H9 (cell line): Measurements from ENCODE around the gene TBC1D19. TPM values are rescaled to one million over a fixed set of nuclear protein-coding genes. Genes with fewer than 3 reads are reported as not detected.

Experiments used
- DNase-seq: peaks from one replicate; pipeline ENCODE4 v3.0.0-alpha.2; 2017
- H2AFZ ChIP-seq: one replicate; pipeline ENCODE4 v1.6.1; 2013; ENCODE audit warnings: mild to moderate bottlenecking, low read length, control low read depth, moderate library complexity
- H2AK5ac ChIP-seq: 2 replicates; pipeline ENCODE4 v1.6.1; 2013; ENCODE audit warnings: low read length, control low read depth, mixed read lengths; ENCODE audit not compliant: insufficient read length
- H2BK120ac ChIP-seq: one replicate; pipeline ENCODE4 v1.6.1; 2013; ENCODE audit warnings: low read depth, mild to moderate bottlenecking, low read length, control low read depth, inconsistent platforms; ENCODE audit not compliant: poor library complexity, severe bottlenecking
- H2BK12ac ChIP-seq: 2 replicates; pipeline ENCODE4 v1.6.1; 2013; ENCODE audit warnings: low read length, control low read depth, mixed read lengths, low read depth; ENCODE audit not compliant: insufficient read length
- H2BK15ac ChIP-seq: 2 replicates; pipeline ENCODE4 v1.6.1; 2013; ENCODE audit warnings: low read depth, low read length, control low read depth
- H2BK20ac ChIP-seq: one replicate; pipeline ENCODE4 v1.6.1; 2013; ENCODE audit warnings: low read depth, mild to moderate bottlenecking, low read length, control low read depth, inconsistent platforms; ENCODE audit not compliant: poor library complexity, severe bottlenecking
- H2BK5ac ChIP-seq: 2 replicates; pipeline ENCODE4 v1.6.1; 2013; ENCODE audit warnings: low read length, control low read depth, mixed read lengths; ENCODE audit not compliant: insufficient read length
- H3K14ac ChIP-seq: 2 replicates; pipeline ENCODE4 v1.6.1; 2013; ENCODE audit warnings: low read length, control low read depth; ENCODE audit not compliant: insufficient read depth
- H3K18ac ChIP-seq: 2 replicates; pipeline ENCODE4 v1.6.1; 2013; ENCODE audit warnings: low read depth, mild to moderate bottlenecking, mixed read lengths, low read length, control low read depth; ENCODE audit not compliant: insufficient read length
- H3K23ac ChIP-seq: 2 replicates; pipeline ENCODE4 v1.6.1; 2013; ENCODE audit warnings: low read length, control low read depth, mixed read lengths, low read depth; ENCODE audit not compliant: insufficient read length
- H3K23me2 ChIP-seq: 2 replicates; pipeline ENCODE4 v1.6.1; 2013; ENCODE audit warnings: low read depth, mild to moderate bottlenecking, mixed read lengths, low read length, control low read depth; ENCODE audit not compliant: insufficient read length, poor library complexity, severe bottlenecking
- H3K27ac ChIP-seq: 2 replicates; pipeline ENCODE4 v1.5.1; 2013; ENCODE audit warnings: low read length, control low read depth, mixed read lengths, low read depth; ENCODE audit not compliant: insufficient read length
- H3K27me3 ChIP-seq: 2 replicates; pipeline ENCODE4 v1.6.1; 2013; ENCODE audit warnings: low read length, control low read depth, inconsistent platforms; ENCODE audit not compliant: insufficient read depth
- H3K4ac ChIP-seq: 2 replicates; pipeline ENCODE4 v1.6.1; 2013; ENCODE audit warnings: low read depth, mild to moderate bottlenecking, control low read depth, inconsistent platforms, low read length, moderate library complexity
- H3K4me1 ChIP-seq: 2 replicates; pipeline ENCODE4 v1.6.1; 2013; ENCODE audit warnings: low read length, control low read depth, inconsistent platforms; ENCODE audit not compliant: insufficient read depth
- H3K4me2 ChIP-seq: 2 replicates; pipeline ENCODE4 v1.6.1; 2013; ENCODE audit warnings: low read length, control low read depth, mixed read lengths; ENCODE audit not compliant: insufficient read length, insufficient read depth
- H3K56ac ChIP-seq: 2 replicates; pipeline ENCODE4 v1.6.1; 2013; ENCODE audit warnings: low read depth, mild to moderate bottlenecking, mixed read lengths, low read length, control low read depth; ENCODE audit not compliant: insufficient read length
- H3K79me1 ChIP-seq: 2 replicates; pipeline ENCODE4 v1.6.1; 2013; ENCODE audit warnings: low read depth, mild to moderate bottlenecking, moderate library complexity, low read length, control low read depth, inconsistent platforms; ENCODE audit not compliant: insufficient read depth, poor library complexity, severe bottlenecking
- H3K79me2 ChIP-seq: 2 replicates; pipeline ENCODE4 v1.6.1; 2013; ENCODE audit warnings: low read length, control low read depth, inconsistent platforms; ENCODE audit not compliant: insufficient read depth
- H3K9ac ChIP-seq: 2 replicates; pipeline ENCODE4 v1.6.1; 2013; ENCODE audit warnings: low read length, control low read depth, mixed read lengths; ENCODE audit not compliant: insufficient read length; ENCODE audit errors: extremely low read depth
- H3K9me3 ChIP-seq: one replicate; pipeline ENCODE4 v1.6.1; 2013; ENCODE audit warnings: low read depth, low read length, inconsistent platforms; ENCODE audit not compliant: control insufficient read depth
- H3T11ph ChIP-seq: one replicate; pipeline ENCODE4 v1.6.1; 2013; ENCODE audit warnings: mild to moderate bottlenecking, low read length, control low read depth, inconsistent platforms
- H4K20me1 ChIP-seq: one replicate; pipeline ENCODE4 v1.6.1; 2013; ENCODE audit not compliant: control insufficient read depth, insufficient read length, insufficient read depth
- H4K5ac ChIP-seq: 2 replicates; pipeline ENCODE4 v1.6.1; 2013; ENCODE audit warnings: low read depth, mild to moderate bottlenecking, mixed read lengths, low read length, control low read depth; ENCODE audit not compliant: insufficient read length
- H4K8ac ChIP-seq: replicated peaks from 2 replicates; pipeline ENCODE4 v1.6.1; 2013; ENCODE audit warnings: low read length, control low read depth, mixed read lengths, low read depth; ENCODE audit not compliant: insufficient read length
- H4K91ac ChIP-seq: 2 replicates; pipeline ENCODE4 v1.6.1; 2013; ENCODE audit warnings: low read depth, mild to moderate bottlenecking, moderate library complexity, mixed read lengths, low read length, control low read depth; ENCODE audit not compliant: insufficient read length
- H3K27ac Mint-ChIP-seq, 3 experiments: 2 replicates in 2 of 3; 3 replicates in 1 of 3; pipeline ENCODE4 v1.8.0; 2020 to 2021; ENCODE audit warnings: mixed read lengths in 3 of 3, mild to moderate bottlenecking in 1 of 3, moderate library complexity in 1 of 3
- H3K27me3 Mint-ChIP-seq: 2 replicates; pipeline ENCODE4 v1.8.0; 2021; ENCODE audit warnings: low read depth, mild to moderate bottlenecking, moderate library complexity, mixed read lengths
- H3K36me3 Mint-ChIP-seq, 3 experiments: 2 replicates in 2 of 3; 3 replicates in 1 of 3; pipeline ENCODE4 v1.8.0; 2020 to 2021; ENCODE audit warnings: low read depth in 3 of 3, mixed read lengths in 3 of 3; ENCODE audit not compliant: insufficient read depth in 1 of 3
- H3K4me1 Mint-ChIP-seq, 2 experiments: 2 replicates each; pipeline ENCODE4 v1.8.0; 2020; ENCODE audit warnings: mixed read lengths in 2 of 2
- H3K4me3 Mint-ChIP-seq, 2 experiments: 2 replicates in 1 of 2; 3 replicates in 1 of 2; pipeline ENCODE4 v1.8.0; 2020 to 2021; ENCODE audit warnings: mild to moderate bottlenecking in 2 of 2, mixed read lengths in 2 of 2, moderate library complexity in 1 of 2
- H3K9me3 Mint-ChIP-seq, 2 experiments: 2 replicates in 1 of 2; 3 replicates in 1 of 2; pipeline ENCODE4 v1.8.0; 2020; ENCODE audit warnings: mild to moderate bottlenecking in 2 of 2, mixed read lengths in 2 of 2, moderate library complexity in 1 of 2
- CTCF ChIP-seq: fragments of 200-600 bp; sonication (generic); conservative IDR thresholded peaks from 3 replicates; pipeline ENCODE4 v1.8.0; 2021; ENCODE audit warnings: antibody characterized with exemption, mild to moderate bottlenecking
- WGBS: extraction: QIAGEN DNeasy Blood & Tissue Kit; methylation state at CpG from one replicate; pipeline ENCODE4 v1.1.7; 2013; ENCODE audit warnings: missing lambda C conversion rate, low lambda C conversion rate, mixed read lengths; ENCODE audit not compliant: insufficient read length; ENCODE audit errors: extremely low coverage; 5-methylcytosine and 5-hydroxymethylcytosine counted together
- long read RNA-seq: library from polyadenylated mRNA; unstranded; transcript quantifications from one replicate; pipeline ENCODE4 v2.0.0, GENCODE V29; 2020
- total RNA-seq: library from RNA; stranded (reverse); gene quantifications from 2 replicates; pipeline ENCODE4 v1.2.1, GENCODE V29; 2021

TBC1D19 gene
- total RNA-seq = 2.6 and 3.2 TPM in 2 replicates
- long read RNA-seq, transcript TBC1D19-201 (21 exons, 2,263 nt) = major isoform, 11 of 20 reads
- long read RNA-seq, partial matches to known transcripts = 0 of 20 reads
- long read RNA-seq, other reads (novel, unspliced or antisense) = 6 of 20 reads

GRCh38 chr4:26583865-26584652, at the start of gene TBC1D19:
TBC1D19 (plus strand) TSS chr4:26584084; CDS start chr4:26584194, 110 bp downstream.
- TF ChIP-seq CTCF = 0 out of 3 replicates have a peak, but pooled peaks have one; percentile 8
- Histone ChIP-seq H4K91ac (no peak within 1 kb of the TSS), H3K79me1 (no peaks in the 10 kb centered on the region), H3K79me2 (no peaks in the 10 kb centered on the region), H3K4me1 (no peaks in the 10 kb centered on the region), H2AK5ac (no peak within 1 kb of the TSS), H2AFZ (peak within 1 kb of the TSS; percentile 83), H3K56ac (no peak within 1 kb of the TSS), H4K5ac (peak within 1 kb of the TSS; percentile 86), H3T11ph (no peak within 1 kb of the TSS), H2BK20ac (no peak within 1 kb of the TSS), H2BK15ac (no peak within 1 kb of the TSS), H3K9ac (peak within 1 kb of the TSS; percentile 80), H4K20me1 (no peaks in the 10 kb centered on the region), H3K18ac (peak within 1 kb of the TSS; percentile 93), H2BK12ac (no peak within 1 kb of the TSS), H2BK120ac (no peak within 1 kb of the TSS), H3K27me3 (no peaks in the 10 kb centered on the region), H4K8ac (no peak within 1 kb of the TSS), H3K23ac (no peak within 1 kb of the TSS), H3K27ac (peak within 1 kb of the TSS; percentile 22), H3K4ac (no peak within 1 kb of the TSS), H3K14ac (peak within 1 kb of the TSS; percentile 33; the same call in 1 of the 2 replicates), H3K9me3 (no peaks in the 10 kb centered on the region), H2BK5ac (peak within 1 kb of the TSS; percentile 5), H3K4me2 (peak within 1 kb of the TSS; percentile 92), H3K23me2 (peaks cover 7% of the 10 kb centered on the region)
- peak within 1 kb of the TSS in 1 of 3 experiments; percentile 91; a peak in 4 of 7 replicates for H3K27ac Mint-ChIP-seq
- peaks cover 16 to 18% of the 10 kb centered on the region in 2 experiments for H3K4me1 Mint-ChIP-seq
- no peaks in the 10 kb centered on the region for H3K9me3 Mint-ChIP-seq
- no peaks in the 10 kb centered on the region; the same call in 1 of the 2 replicates for H3K27me3 Mint-ChIP-seq
- DNase-seq = peak; percentile 91
- no peaks in the 10 kb centered on the region for H3K36me3 Mint-ChIP-seq
- H3K4me3 Mint-ChIP-seq = peak within 1 kb of the TSS; percentile 93 to 95
- WGBS = no CpG with 5 or more reads among the region's 39 CpGs
